ENCODE data around the gene IL1RL2.

Gene IL1RL2

DNA sequence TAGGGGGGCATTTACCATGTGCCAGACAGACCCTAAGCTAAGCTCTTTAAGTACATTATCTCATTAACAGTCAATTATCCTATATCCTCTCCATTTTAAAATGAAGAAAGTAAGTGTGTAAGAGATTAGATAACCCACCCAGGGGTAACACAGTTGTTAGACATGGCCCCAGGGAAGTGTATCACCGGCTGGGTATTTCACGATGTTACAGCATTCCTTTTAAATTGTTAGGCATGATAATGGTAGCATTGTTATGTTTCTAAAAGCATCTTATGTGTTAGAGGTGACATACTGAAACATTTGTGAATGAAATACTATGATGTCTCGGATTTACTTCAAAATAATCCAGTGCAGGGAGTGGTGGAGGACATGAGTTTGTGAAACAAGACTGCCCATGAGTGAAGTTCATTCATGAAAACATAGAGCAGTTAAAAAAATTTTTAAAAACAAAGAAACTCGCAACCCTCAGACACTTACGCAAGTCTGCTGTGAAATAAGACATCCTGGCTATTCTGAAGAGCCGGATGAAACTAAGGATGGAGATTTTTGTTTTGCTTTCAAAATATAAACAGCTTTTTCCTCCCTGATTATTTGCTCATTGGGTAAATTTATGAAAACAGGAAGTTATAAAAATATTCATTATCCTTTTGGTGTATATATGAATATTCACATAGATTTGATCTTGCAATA is 54.9 kb downstream of the IL1RL2 start:
- Mint-ChIP-seq H3K4me1 (ENCODE audit: low read depth in 2 of 2) (peaks cover 11 to 12% of the 10 kb centered on the region in 2 donors), H3K27ac (no peak overlapping the region), H3K9me3 (no peaks in the 10 kb centered on the region), H3K4me3 (no peak overlapping the region), H3K27me3 (no peaks in the 10 kb centered on the region), H3K36me3 (ENCODE audit: insufficient read depth) (peaks cover 2% of the 10 kb centered on the region)
- ATAC-seq (replicated peaks) (no peak), DNase-seq (no peak)

GRCh38 chr2:102245266-102246151 is 58.7 kb downstream of the IL1RL2 start:
- no peaks in the 10 kb centered on the region for H3K27me3 Mint-ChIP-seq
- H3K27ac Mint-ChIP-seq: no peak overlapping the region
- DNase-seq (no peak), ATAC-seq (replicated peaks) (no peak)
- H3K4me3 Mint-ChIP-seq: no peak overlapping the region
- H3K36me3 Mint-ChIP-seq (ENCODE audit: insufficient read depth): no peaks in the 10 kb centered on the region
- no peaks in the 10 kb centered on the region for H3K9me3 Mint-ChIP-seq
- peaks cover 5 to 6% of the 10 kb centered on the region in 2 donors for H3K4me1 Mint-ChIP-seq (ENCODE audit: low read depth in 2 of 2)

DNA sequence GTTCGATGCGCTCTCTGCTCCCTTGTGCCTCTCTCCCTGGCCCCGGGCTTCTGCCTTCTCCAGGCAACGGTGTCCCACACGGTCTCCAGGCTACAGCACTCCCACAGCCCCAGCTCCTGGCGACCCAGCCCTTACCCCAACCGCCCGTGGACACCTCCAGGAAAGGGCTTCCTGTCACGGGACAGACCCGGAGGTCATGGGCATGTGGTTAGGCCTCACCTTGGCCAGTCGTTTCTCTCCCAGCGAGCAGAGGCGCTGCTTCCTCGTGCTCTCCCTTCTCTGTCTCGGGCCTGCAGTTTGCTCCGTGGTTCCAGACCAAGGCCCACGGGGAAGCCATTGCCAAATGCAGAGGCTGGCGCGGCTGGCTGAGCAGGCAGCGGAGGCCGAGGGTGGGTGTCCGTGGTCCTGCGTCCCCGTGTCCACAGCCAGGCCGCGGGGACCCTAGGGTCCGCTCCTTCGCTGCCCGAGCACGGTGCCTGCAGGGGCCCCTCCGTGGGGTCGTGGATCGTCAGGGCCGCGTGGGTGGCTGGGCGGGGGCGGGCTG is 63.5 kb downstream of the IL1RL2 start:
- H3K27ac Mint-ChIP-seq: peak overlapping the region; percentile 30 to 69
- no peaks in the 10 kb centered on the region for H3K9me3 Mint-ChIP-seq
- H3K4me3 Mint-ChIP-seq: peak overlapping the region; percentile 80 to 81
- no peak for DNase-seq
- peaks cover 27 to 32% of the 10 kb centered on the region in 2 donors for H3K4me1 Mint-ChIP-seq (ENCODE audit: low read depth in 2 of 2)
- H3K27me3 Mint-ChIP-seq: no peaks in the 10 kb centered on the region
- H3K36me3 Mint-ChIP-seq (ENCODE audit: insufficient read depth): no peaks in the 10 kb centered on the region
- no peak for ATAC-seq (replicated peaks)

DNA sequence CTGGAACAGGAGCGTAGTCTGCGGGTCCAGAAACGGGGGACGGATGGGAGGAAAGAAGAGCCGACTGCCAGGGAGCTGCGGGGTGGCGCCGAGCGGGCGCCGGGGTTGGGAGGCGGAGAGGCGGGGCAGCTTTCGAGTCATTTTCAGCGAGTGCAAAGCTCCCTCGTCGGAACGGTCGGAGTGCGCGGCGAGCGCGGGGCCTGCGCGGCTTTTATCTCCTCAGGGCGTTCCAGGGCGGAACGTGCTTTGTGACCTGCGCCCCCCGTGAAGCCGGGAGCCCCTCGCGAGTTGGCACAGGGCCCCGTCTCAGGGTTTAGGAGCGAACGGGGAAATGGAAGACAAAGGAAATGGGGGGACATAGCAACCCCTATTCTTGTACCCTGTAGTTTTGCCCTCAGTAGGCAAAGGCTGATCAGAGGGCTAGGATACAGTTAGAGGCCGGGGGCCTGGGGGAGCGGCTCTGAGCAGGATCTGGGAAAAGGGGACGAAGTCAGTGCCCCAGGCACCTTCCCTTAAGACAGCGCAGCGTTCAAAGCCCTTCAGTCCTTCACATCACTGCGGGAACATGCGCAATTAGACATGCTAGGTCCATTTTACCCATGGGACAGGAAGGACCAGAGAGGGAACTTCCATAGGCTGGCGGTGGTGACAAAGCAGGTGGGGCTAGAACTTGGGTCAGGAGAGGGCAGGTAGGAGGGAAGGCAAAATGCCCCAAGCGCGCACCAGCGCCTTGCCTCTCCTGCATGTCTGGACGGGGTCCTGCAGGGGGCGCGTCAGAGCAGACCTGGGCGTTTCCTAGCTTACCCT is 64.4 kb downstream of the IL1RL2 start:
- no peaks in the 10 kb centered on the region for H3K27me3 Mint-ChIP-seq
- peak; percentile 23 to 32 (median 31) for DNase-seq
- peaks cover 28 to 34% of the 10 kb centered on the region in 2 donors for H3K4me1 Mint-ChIP-seq (ENCODE audit: low read depth in 2 of 2)
- ATAC-seq (replicated peaks): peak; percentile 58
- peak overlapping the region; percentile 80 to 81 for H3K4me3 Mint-ChIP-seq
- H3K36me3 Mint-ChIP-seq (ENCODE audit: insufficient read depth): no peaks in the 10 kb centered on the region
- H3K27ac Mint-ChIP-seq: peak overlapping the region; percentile 30 to 69
- H3K9me3 Mint-ChIP-seq: no peaks in the 10 kb centered on the region

GRCh38 chr2:102251849-102252203 is 65.0 kb downstream of the IL1RL2 start:
- DNase-seq: no peak
- H3K27me3 Mint-ChIP-seq: no peaks in the 10 kb centered on the region
- H3K4me3 Mint-ChIP-seq: peak overlapping the region in 1 of 2 donors; percentile 81
- no peak for ATAC-seq (replicated peaks)
- H3K36me3 Mint-ChIP-seq (ENCODE audit: insufficient read depth): no peaks in the 10 kb centered on the region
- H3K9me3 Mint-ChIP-seq: no peaks in the 10 kb centered on the region
- H3K27ac Mint-ChIP-seq: no peak overlapping the region
- peaks cover 33 to 38% of the 10 kb centered on the region in 2 donors for H3K4me1 Mint-ChIP-seq (ENCODE audit: low read depth in 2 of 2)

DNA sequence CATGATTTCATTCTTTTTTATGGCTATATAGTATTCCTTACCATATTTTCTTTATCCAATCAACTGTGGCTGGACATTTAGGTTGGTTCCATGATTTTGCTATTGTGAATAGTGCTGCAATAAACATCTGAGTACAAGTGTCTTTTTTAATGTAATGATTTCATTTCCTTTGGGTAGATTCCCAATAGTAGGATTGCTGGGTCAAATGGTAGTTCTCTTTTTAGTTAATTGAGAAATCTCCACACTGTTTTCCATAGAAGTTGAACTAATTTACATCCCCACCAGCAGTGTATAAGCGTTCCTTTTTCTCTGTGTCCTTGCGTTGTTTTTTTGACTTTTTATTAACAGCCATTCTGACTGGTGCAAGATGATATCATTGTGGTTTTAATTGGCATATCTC is 65.4 kb downstream of the IL1RL2 start:
- no peak for DNase-seq
- ATAC-seq (replicated peaks): no peak
- H3K4me3 Mint-ChIP-seq: peak overlapping the region in 1 of 2 donors; percentile 33
- no peaks in the 10 kb centered on the region for H3K36me3 Mint-ChIP-seq (ENCODE audit: insufficient read depth)
- peak overlapping the region in 1 of 2 donors; percentile 78 for H3K27ac Mint-ChIP-seq
- H3K27me3 Mint-ChIP-seq: no peaks in the 10 kb centered on the region
- H3K9me3 Mint-ChIP-seq: no peaks in the 10 kb centered on the region
- peaks cover 36 to 42% of the 10 kb centered on the region in 2 donors for H3K4me1 Mint-ChIP-seq (ENCODE audit: low read depth in 2 of 2)

DNA sequence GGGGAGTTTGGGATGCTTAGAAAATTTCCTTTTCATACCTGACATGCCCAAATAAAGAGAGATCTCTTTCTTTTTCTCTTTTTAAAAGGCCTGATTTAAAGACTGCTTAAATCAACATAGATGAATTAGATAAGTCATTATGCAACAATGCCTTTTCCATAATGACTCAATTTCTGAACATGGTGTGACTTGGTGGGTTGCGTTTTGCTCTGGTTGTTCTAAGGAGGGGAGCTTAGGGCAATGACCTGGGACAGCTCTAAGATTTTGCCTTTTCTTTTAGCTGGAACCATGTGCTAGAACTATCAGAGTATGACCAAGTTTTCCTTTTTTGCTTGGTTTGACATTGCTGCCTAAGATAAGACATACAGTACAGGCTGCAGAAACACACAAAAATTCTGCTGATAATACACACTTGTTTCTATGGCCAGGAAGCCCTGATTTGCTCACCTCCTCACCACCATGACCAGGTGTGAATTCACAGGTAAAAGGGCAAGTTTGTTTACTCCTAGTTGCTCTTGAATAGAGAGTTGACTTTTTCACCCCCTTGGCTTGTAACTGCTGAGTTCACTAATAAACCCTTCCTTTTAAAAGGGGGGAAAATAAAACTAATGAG is 66.4 kb downstream of the IL1RL2 start:
- Mint-ChIP-seq H3K27me3 (no peaks in the 10 kb centered on the region), H3K27ac (peak overlapping the region; percentile 54 to 56), H3K36me3 (ENCODE audit: insufficient read depth) (no peaks in the 10 kb centered on the region), H3K4me1 (ENCODE audit: low read depth in 2 of 2) (peaks cover 42 to 49% of the 10 kb centered on the region in 2 donors), H3K9me3 (no peaks in the 10 kb centered on the region), H3K4me3 (peak overlapping the region; percentile 33 to 44)
- ATAC-seq (replicated peaks) (peak; percentile 79), DNase-seq (peak in 1 of 3 experiments; percentile 19)

DNA sequence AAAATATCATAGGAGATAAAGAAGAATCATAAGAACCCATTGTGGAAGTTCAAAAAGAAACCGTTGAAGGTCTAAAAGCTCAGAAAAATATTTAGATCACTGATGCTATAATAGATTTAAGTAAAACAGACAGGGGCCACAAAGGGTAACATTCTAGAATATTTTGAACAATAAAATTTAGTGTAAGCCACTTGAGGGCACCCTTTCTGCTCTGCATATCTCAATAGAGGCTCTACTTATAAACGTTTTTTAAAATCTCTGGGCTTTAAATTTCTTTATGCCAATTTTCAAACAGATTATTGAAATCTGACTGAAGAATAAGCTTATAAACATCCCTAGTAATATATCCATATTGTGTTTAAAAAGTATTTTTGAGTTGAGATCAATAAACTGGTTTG is 66.9 kb downstream of the IL1RL2 start:
- DNase-seq (no peak), ATAC-seq (replicated peaks) (no peak)
- H3K9me3 Mint-ChIP-seq: no peaks in the 10 kb centered on the region
- H3K4me1 Mint-ChIP-seq (ENCODE audit: low read depth in 2 of 2): peaks cover 46 to 53% of the 10 kb centered on the region in 2 donors
- H3K4me3 Mint-ChIP-seq: peak overlapping the region; percentile 33 to 44
- H3K27ac Mint-ChIP-seq: peak overlapping the region; percentile 54 to 56
- no peaks in the 10 kb centered on the region for H3K27me3 Mint-ChIP-seq
- H3K36me3 Mint-ChIP-seq (ENCODE audit: insufficient read depth): no peaks in the 10 kb centered on the region

DNA sequence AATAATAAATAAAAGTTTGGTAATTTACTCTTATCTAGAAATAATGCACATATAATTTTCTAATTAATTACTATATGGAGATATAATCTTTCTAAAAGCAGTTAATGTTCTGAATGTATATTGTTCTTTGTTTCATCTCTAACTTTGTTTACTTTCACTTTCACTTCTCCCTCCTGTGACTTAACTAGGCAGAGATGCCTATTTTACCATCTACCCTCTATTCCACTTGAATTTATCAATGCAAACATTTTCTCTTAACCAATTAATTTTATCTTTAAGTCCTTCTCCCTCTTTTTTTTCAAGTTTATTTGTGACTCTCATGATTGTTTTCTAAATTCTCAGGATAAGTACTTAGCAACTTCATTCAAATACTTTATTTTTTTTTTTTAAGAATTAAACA is 69.5 kb downstream of the IL1RL2 start:
- peaks cover 43 to 47% of the 10 kb centered on the region in 2 donors for H3K4me1 Mint-ChIP-seq (ENCODE audit: low read depth in 2 of 2)
- peak overlapping the region; percentile 12 to 21 for H3K27ac Mint-ChIP-seq
- no peak for DNase-seq
- H3K9me3 Mint-ChIP-seq: no peaks in the 10 kb centered on the region
- no peaks in the 10 kb centered on the region for H3K36me3 Mint-ChIP-seq (ENCODE audit: insufficient read depth)
- peak overlapping the region; percentile 71 to 72 for H3K4me3 Mint-ChIP-seq
- no peak for ATAC-seq (replicated peaks)
- no peaks in the 10 kb centered on the region for H3K27me3 Mint-ChIP-seq

DNA sequence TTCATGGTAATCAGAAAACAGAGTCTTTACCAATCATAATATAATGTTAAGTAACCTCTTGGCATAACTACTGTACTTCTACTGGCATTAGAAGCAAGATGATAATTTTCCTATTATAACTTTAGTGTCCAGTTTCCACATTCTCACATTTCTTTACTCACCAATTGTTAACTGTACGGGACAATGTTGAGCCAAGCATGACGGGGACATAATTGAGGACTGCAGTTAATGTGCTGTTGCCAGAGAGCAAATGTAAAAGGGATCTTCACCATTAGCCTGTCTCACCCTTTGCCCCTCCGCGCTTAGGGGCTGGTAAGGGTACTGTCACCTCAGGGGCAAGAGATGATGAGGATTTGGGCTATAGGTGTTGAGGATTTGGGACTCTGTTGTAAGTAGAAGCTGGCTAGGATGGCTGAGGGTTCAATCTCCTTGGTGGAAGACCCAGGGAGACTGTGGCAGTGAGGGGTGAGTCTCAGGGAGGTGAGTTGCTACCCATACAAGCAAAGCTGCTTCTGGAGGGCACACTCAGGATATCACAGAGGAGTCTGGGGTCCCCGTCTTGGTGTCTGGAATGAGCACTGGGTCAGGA is 70.1 kb downstream of the IL1RL2 start:
- no peaks in the 10 kb centered on the region for H3K36me3 Mint-ChIP-seq (ENCODE audit: insufficient read depth)
- H3K27me3 Mint-ChIP-seq: no peaks in the 10 kb centered on the region
- peak overlapping the region; percentile 71 to 72 for H3K4me3 Mint-ChIP-seq
- ATAC-seq (replicated peaks) (no peak), DNase-seq (no peak)
- H3K4me1 Mint-ChIP-seq (ENCODE audit: low read depth in 2 of 2): peaks cover 40 to 43% of the 10 kb centered on the region in 2 donors
- H3K9me3 Mint-ChIP-seq: no peaks in the 10 kb centered on the region
- peak overlapping the region; percentile 21 to 73 for H3K27ac Mint-ChIP-seq

DNA sequence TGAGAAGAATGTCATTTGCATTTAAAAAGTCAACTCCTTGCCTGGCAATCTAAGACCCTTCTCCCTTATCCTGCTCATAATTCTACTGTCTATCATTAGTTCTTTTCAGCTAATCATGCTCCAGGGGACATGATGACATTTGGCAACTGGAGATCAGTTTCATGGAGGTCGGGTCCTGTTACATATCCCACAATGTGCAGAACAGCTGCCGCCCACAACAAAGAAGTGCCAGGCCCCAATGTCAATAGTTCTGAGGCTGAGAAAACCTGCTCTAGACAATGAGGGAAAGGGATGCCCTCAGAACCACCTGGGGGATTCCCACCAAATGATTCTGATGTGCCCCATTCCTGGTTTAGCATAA is 71.2 kb downstream of the IL1RL2 start:
- H3K27ac Mint-ChIP-seq: peak overlapping the region in 1 of 2 donors; percentile 73
- DNase-seq: no peak
- ATAC-seq (replicated peaks): no peak
- H3K9me3 Mint-ChIP-seq: no peaks in the 10 kb centered on the region
- no peaks in the 10 kb centered on the region for H3K27me3 Mint-ChIP-seq
- H3K4me1 Mint-ChIP-seq (ENCODE audit: low read depth in 2 of 2): peaks cover 33 to 36% of the 10 kb centered on the region in 2 donors
- H3K36me3 Mint-ChIP-seq (ENCODE audit: insufficient read depth): no peaks in the 10 kb centered on the region
- no peak overlapping the region for H3K4me3 Mint-ChIP-seq

- H3K27me3 Mint-ChIP-seq: no peaks in the 10 kb centered on the region
- ATAC-seq (replicated peaks) (peak; percentile 74), DNase-seq (no peak)
- no peaks in the 10 kb centered on the region for H3K36me3 Mint-ChIP-seq (ENCODE audit: insufficient read depth)
- peak overlapping the region; percentile 42 to 61 for H3K4me3 Mint-ChIP-seq
- no peaks in the 10 kb centered on the region for H3K9me3 Mint-ChIP-seq
- peak overlapping the region; percentile 39 to 73 for H3K27ac Mint-ChIP-seq
- peaks cover 28 to 31% of the 10 kb centered on the region in 2 donors for H3K4me1 Mint-ChIP-seq (ENCODE audit: low read depth in 2 of 2)
These were observed 71.7 kb downstream of the IL1RL2 start for GRCh38 chr2:102258386-102259074.

Measured in effector memory CD8-positive, alpha-beta T cell (primary cell).